ENCODE results near the gene BBLN.
A peak's percentile ranks its signal among the peaks of the same experiment; 100 is the strongest.

Gene BBLN

GRCh38 chr9:128148509-128149000, 11.5 kb upstream of the BBLN start:
- no peak overlapping the region for H3K4me3 Mint-ChIP-seq
- H3K4me1 Mint-ChIP-seq (ENCODE audit: low read depth) = no peaks in the 10 kb centered on the region
- no peaks in the 10 kb centered on the region for H3K9me3 Mint-ChIP-seq
- no peaks in the 10 kb centered on the region for H3K36me3 Mint-ChIP-seq (ENCODE audit: low read depth)
- no peaks in the 10 kb centered on the region for H3K27me3 Mint-ChIP-seq
- no peak for DNase-seq
- no peak overlapping the region for H3K27ac Mint-ChIP-seq

- no peaks in the 10 kb centered on the region for H3K27me3 Mint-ChIP-seq
- no peaks in the 10 kb centered on the region for H3K9me3 Mint-ChIP-seq
- H3K4me3 Mint-ChIP-seq = no peak within 1 kb of the TSS
- peak within 1 kb of the TSS; percentile 3 for H3K27ac Mint-ChIP-seq
- no peaks in the 10 kb centered on the region for H3K36me3 Mint-ChIP-seq (ENCODE audit: low read depth)
- H3K4me1 Mint-ChIP-seq (ENCODE audit: low read depth) = no peaks in the 10 kb centered on the region
- no peak for DNase-seq
Measured at GRCh38 chr9:128149001-128149701, 10.9 kb upstream of the BBLN start, which contains the start of gene LCN2. LCN2 (plus strand) TSS chr9:128149453; CDS start chr9:128149526, 73 bp downstream.

DNA sequence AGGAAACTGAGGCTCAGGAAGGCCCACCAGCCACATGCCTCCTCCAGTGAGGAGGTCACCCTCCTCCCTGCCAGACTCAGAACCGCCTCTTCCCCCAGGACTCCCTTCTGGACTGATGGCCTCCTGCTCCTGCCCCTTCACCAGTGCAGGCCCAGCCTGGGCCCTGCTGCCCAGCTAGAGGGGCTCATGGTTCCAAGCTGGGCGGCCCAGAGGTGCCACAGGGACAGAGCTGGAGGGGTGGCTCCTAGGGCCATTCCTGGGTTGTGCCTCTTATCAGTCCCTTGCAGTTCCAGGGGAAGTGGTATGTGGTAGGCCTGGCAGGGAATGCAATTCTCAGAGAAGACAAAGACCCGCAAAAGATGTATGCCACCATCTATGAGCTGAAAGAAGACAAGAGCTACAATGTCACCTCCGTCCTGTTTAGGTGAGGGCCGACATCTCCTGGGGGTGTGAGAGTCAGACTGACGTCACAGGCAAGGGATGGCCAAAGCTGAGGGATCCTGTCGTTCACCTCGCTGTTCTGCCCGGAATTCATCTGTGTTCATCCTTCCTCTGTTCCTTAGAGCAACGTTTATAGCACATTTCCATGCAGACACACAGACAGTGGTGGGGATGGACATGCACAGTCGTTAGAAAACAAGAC, 10.0 kb upstream of the BBLN start:
- H3K9me3 Mint-ChIP-seq = no peaks in the 10 kb centered on the region
- no peaks in the 10 kb centered on the region for H3K27me3 Mint-ChIP-seq
- H3K4me3 Mint-ChIP-seq = no peak overlapping the region
- no peak for DNase-seq
- no peaks in the 10 kb centered on the region for H3K4me1 Mint-ChIP-seq (ENCODE audit: low read depth)
- no peaks in the 10 kb centered on the region for H3K36me3 Mint-ChIP-seq (ENCODE audit: low read depth)
- H3K27ac Mint-ChIP-seq = peak overlapping the region; percentile 3

DNA sequence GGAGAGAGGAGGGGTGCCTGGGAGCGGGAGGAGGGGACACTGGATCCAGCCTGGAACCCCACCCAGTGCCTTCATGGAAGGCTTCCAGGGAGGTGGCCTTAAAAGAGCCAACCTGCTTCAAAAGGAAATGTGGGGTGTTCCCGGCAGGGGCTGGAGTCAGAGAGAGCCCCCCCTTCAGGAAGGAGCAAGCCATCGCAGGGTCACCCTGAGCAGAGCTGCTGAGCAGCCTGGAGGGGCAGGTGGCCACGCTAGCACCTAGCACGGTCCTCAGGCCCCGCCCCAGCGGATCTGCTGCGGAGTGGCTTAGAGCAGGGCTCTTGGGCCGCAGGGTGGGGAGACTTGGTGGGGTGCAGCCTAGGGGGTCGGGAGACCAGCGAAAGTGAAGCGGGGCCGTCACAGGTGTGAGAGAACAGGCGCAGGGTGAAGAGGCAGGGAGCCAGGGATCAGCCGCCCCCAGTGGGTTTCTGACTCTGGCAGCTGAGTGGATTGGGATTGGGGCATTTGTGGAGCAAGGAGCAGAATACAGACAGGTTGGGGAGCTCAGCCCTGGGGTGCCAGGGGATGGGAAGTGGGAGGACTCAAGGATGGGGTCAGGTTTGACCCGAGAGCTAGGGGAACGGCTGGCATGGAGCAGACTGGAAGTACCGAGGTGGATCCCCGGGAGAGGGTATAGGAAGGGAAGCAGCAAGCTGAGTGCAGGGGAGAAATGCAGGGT, 9.3 kb upstream of the BBLN start:
- no peaks in the 10 kb centered on the region for H3K27me3 Mint-ChIP-seq
- no peaks in the 10 kb centered on the region for H3K36me3 Mint-ChIP-seq (ENCODE audit: low read depth)
- no peak for DNase-seq
- no peaks in the 10 kb centered on the region for H3K9me3 Mint-ChIP-seq
- H3K4me1 Mint-ChIP-seq (ENCODE audit: low read depth) = no peaks in the 10 kb centered on the region
- H3K4me3 Mint-ChIP-seq = no peak overlapping the region
- H3K27ac Mint-ChIP-seq = no peak overlapping the region

GRCh38 chr9:128151309-128152132, 8.5 kb upstream of the BBLN start:
- DNase-seq = no peak
- Mint-ChIP-seq H3K9me3 (no peaks in the 10 kb centered on the region), H3K4me3 (no peak overlapping the region), H3K36me3 (ENCODE audit: low read depth) (no peaks in the 10 kb centered on the region), H3K4me1 (ENCODE audit: low read depth) (no peaks in the 10 kb centered on the region), H3K27ac (no peak overlapping the region), H3K27me3 (no peaks in the 10 kb centered on the region)

- Mint-ChIP-seq H3K27ac (no peak overlapping the region), H3K4me3 (no peak overlapping the region), H3K27me3 (no peaks in the 10 kb centered on the region), H3K9me3 (no peaks in the 10 kb centered on the region), H3K36me3 (ENCODE audit: low read depth) (no peaks in the 10 kb centered on the region), H3K4me1 (ENCODE audit: low read depth) (no peaks in the 10 kb centered on the region)
- DNase-seq = no peak
Measured at GRCh38 chr9:128152133-128153059, 7.7 kb upstream of the BBLN start.

DNA sequence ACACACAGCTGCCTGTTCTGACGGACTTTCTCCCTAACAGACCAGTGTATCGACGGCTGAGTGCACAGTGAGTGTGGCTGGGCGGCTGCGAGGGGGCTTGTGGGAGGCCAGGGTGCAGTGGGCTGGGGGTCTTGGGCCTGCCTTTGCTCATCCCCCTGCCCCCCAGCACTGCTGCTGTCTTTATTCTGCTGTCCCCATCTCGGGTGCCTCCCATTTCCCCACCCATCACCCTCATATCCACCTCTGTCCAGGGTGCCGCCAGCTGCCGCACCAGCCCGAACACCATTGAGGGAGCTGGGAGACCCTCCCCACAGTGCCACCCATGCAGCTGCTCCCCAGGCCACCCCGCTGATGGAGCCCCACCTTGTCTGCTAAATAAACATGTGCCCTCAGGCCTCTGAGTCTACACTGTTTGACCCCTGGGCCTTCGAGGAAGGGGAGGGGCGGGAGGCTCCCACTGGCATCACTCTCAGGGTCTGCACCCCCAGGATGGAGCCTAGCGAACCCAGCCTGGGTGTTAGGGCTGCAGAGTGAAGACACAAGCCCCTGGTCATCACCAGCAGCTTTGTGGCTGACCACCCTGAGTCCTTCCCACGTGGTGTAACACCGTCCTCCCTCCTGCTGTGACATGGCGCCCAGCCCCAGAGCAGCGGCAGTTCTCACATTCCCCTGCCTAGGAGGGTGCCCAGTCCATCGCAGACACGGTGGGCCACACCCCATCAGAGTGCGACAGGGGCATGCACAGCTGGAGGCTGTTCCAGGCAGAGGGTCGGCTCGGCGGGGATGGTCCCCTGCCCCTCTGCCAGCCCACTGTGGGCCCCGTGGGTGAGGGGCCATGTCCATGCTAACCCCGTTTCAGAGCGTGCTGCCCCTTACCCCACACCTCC, 6.8 kb upstream of the BBLN start:
- H3K4me1 Mint-ChIP-seq (ENCODE audit: low read depth) = no peaks in the 10 kb centered on the region

GRCh38 chr9:128153947-128154695, 5.9 kb upstream of the BBLN start:
- H3K4me1 Mint-ChIP-seq (ENCODE audit: low read depth) = no peaks in the 10 kb centered on the region
- no peak overlapping the region for H3K27ac Mint-ChIP-seq
- no peaks in the 10 kb centered on the region for H3K36me3 Mint-ChIP-seq (ENCODE audit: low read depth)
- no peak for DNase-seq
- no peaks in the 10 kb centered on the region for H3K27me3 Mint-ChIP-seq
- H3K4me3 Mint-ChIP-seq = no peak overlapping the region
- H3K9me3 Mint-ChIP-seq = no peaks in the 10 kb centered on the region

More for the DNA sequence above, 6.8 kb upstream of the BBLN start:
- no peak for DNase-seq
- H3K27me3 Mint-ChIP-seq = no peaks in the 10 kb centered on the region
- no peaks in the 10 kb centered on the region for H3K9me3 Mint-ChIP-seq
- no peak overlapping the region for H3K27ac Mint-ChIP-seq
- no peaks in the 10 kb centered on the region for H3K36me3 Mint-ChIP-seq (ENCODE audit: low read depth)
- no peak overlapping the region for H3K4me3 Mint-ChIP-seq

DNA sequence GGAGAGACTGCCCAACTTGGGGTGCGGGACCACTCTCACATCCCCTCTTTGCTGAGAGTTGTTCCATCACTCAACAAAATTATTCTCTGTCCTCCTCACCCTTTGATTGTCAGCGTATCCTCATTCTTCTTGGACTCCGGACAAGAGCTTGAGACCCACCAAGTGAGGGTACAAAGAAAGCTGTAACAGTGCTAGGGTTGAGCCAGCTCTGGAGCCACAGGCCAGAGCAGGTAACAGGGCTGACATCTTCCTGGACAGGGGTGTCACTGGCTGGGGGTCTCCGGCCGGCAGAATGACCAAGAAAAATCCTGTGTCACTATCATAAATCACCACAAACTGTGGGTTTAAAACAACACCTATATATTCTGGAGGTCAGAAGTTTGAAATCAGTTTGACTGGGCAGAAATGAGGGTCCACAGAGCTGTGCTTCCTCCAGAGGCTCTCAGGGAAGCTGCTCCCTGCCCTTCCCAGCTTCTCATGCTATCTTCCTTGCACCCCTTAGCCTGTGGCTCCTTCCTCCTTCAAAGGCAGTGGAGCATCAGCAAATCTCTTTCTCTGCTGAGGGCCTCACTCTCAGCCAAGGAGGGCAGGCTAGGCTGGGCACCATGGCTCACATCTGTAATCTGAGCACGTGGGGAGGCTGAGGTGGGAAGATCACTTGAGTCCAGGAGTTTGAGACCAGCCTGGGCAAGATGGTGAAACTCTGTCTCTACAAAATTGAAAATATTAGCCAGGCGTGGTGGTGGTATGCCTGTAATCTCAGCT, 4.1 kb upstream of the BBLN start:
- Mint-ChIP-seq H3K9me3 (no peaks in the 10 kb centered on the region), H3K27ac (no peak overlapping the region), H3K4me1 (ENCODE audit: low read depth) (peaks cover 8% of the 10 kb centered on the region), H3K4me3 (no peak overlapping the region), H3K27me3 (no peaks in the 10 kb centered on the region), H3K36me3 (ENCODE audit: low read depth) (peaks cover 5% of the 10 kb centered on the region)
- no peak for DNase-seq

- peak overlapping the region; percentile 90 for H3K27ac Mint-ChIP-seq
- peak; percentile 68 for DNase-seq
- H3K36me3 Mint-ChIP-seq (ENCODE audit: low read depth) = peaks cover 37% of the 10 kb centered on the region
- peak overlapping the region; percentile 85 for H3K4me3 Mint-ChIP-seq
- peaks cover 24% of the 10 kb centered on the region for H3K4me1 Mint-ChIP-seq (ENCODE audit: low read depth)
- H3K9me3 Mint-ChIP-seq = no peaks in the 10 kb centered on the region
- no peaks in the 10 kb centered on the region for H3K27me3 Mint-ChIP-seq
Measured at GRCh38 chr9:128159522-128159783, 612 bp upstream of the BBLN start.

DNA sequence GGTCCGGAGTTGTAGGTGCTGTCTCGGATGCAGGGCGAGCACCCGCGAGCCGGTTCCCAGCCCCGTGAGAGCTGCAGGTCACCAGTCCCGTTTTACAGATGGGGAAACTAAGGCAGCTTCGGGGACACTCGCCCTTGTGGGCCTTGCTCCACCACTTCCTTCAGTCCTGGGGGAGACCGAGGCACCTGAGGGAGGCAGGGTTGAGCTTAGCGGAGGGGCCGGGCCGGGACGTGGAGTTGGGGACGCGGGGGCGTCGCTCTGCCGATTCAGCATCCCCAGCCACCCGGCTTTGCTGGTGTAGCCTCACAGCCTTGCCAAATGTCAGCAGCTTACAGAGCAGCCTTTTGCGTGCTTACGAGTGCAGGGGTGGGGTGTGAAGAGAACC, 530 bp downstream of the BBLN start:
- peak overlapping the region; percentile 85 for H3K4me3 Mint-ChIP-seq
- H3K4me1 Mint-ChIP-seq (ENCODE audit: low read depth) = peaks cover 24% of the 10 kb centered on the region
- peak overlapping the region; percentile 87 for H3K27ac Mint-ChIP-seq
- no peaks in the 10 kb centered on the region for H3K9me3 Mint-ChIP-seq
- H3K36me3 Mint-ChIP-seq (ENCODE audit: low read depth) = peaks cover 46% of the 10 kb centered on the region
- peak; percentile 78 for DNase-seq
- no peaks in the 10 kb centered on the region for H3K27me3 Mint-ChIP-seq
